Urinary bladder (tissue), 4 donors: ENCODE measurements around the gene POLR2L. TPM values are rescaled to one million over a fixed set of nuclear protein-coding genes. Genes with fewer than 3 reads are reported as not detected.

Experiments
- DNase-seq: peaks from one replicate; pipeline ENCODE4 v3.0.0-alpha.2; 2015; ENCODE audit errors: extremely low spot score
- H3K27ac ChIP-seq: one replicate; pipeline ENCODE4 v1.5.1; 2013; ENCODE audit warnings: low read depth, mild to moderate bottlenecking, moderate library complexity
- H3K36me3 ChIP-seq: one replicate; pipeline ENCODE4 v1.6.1; 2013; ENCODE audit warnings: mild to moderate bottlenecking, moderate library complexity; ENCODE audit not compliant: insufficient read depth
- H3K4me1 ChIP-seq: one replicate; pipeline ENCODE4 v1.6.1; 2013; ENCODE audit warnings: mild to moderate bottlenecking, moderate library complexity; ENCODE audit not compliant: insufficient read depth
- H3K4me3 ChIP-seq: one replicate; pipeline ENCODE4 v1.5.1; 2013; ENCODE audit warnings: low read depth, low read length
- WGBS: extraction: QIAGEN DNeasy Blood & Tissue Kit; methylation state at CpG from one replicate; pipeline ENCODE4 v1.1.7; 2013; 5-methylcytosine and 5-hydroxymethylcytosine counted together
- polyA plus RNA-seq: library from polyadenylated mRNA; stranded (reverse); fragments of 200-250 nt; gene quantifications from one replicate; pipeline ENCODE4 v1.2.3, GENCODE V29; 2013
- total RNA-seq: library from RNA; depleted of rRNA; stranded (reverse); fragments of >200 nt; gene quantifications from one replicate; pipeline ENCODE4 v1.2.3, GENCODE V29; 2014
- donor health status: healthy with polysubstance abuse.
- donor health status: healthy.

The POLR2L gene
- total and polyA plus RNA-seq, 2 donors = 21.7 to 148 TPM

DNA sequence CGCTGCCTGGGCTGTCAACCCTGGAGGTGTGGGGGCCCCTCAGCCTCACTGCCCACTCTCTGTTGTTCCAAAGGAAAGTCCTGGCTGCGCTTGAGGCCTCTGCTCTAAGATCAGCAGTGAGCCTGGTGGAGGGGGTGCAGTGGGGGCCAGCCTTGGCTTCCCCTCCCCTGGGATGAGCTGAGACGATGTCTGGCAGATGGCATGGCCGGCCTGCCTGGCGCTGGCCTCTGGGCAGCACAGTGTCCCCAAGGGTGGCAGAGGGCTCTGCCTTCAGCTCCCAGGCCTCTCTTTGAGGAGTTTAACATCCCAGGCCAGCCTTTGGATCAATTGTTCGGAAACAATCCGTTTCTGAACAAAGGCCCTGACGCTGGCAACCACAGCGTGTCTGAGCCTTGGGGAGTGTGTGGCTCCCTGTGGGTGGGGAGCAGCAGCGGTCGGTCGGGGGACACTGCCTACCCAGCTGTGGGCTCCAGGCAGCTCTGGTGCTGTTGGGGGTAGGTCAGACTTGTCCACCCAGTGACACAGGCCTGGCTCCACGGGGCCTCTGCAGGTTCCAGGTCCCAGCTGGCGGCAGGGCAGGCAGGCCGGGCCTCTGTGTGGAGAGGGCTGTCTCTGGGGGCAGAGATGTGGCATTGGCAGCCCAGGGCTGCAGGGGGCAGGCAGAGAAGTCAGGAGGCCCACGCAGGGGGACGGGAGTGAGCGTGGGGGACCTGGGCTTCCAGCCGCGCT is 12.4 kb upstream of the POLR2L start:
- DNase-seq = no peak
- Histone ChIP-seq H3K4me3 (no peak overlapping the region), H3K4me1 (no peaks in the 10 kb centered on the region), H3K36me3 (no peaks in the 10 kb centered on the region), H3K27ac (no peak overlapping the region)
- 80% methylated on average over 20 of the region's 20 CpGs for WGBS

DNA sequence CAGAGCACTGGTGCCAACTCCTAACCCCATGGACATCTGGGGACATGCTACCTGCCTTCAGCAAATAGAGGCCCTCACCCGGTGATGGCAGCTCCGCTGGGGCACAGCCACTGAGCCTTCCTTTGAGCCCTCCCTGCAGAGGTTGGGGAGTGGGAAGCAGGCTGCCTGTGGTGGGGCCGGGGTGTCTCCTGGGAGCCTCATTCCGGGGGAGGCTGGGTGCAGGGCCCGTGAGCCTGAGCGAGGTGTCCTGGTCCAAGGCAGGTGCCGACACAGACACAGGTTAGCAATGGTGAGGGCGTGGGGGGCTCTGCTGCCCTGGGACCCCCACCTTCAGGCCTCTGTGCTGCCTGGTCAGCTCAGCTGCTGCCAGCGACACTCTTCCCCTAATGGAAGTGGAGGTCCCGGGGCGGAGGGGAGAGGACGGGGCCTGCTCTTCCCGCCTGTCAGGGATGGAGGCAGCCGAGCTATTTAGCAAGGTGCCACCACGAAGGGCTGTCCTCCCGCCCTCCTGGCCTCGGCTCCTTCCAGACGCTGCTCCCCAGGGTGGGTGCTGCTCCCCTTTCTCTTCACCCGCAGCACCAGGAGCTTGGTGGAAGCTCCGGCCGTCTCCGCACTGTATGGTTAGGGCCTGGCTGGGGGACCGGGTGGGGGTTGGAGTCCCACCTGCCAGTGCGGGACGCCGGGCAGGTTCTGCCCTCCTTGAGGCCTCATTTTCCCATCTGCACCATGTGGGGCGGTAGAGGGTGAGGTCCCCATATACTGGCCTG is 11.5 kb upstream of the POLR2L start:
- Histone ChIP-seq H3K36me3 (no peaks in the 10 kb centered on the region), H3K27ac (no peak overlapping the region), H3K4me1 (no peaks in the 10 kb centered on the region), H3K4me3 (no peak overlapping the region)
- no peak for DNase-seq
- 90% methylated on average over 27 of the region's 27 CpGs for WGBS

GRCh38 chr11:852762-853161 is 10.4 kb upstream of the POLR2L start:
- WGBS = 79% methylated on average over 15 of the region's 15 CpGs
- no peak for DNase-seq
- Histone ChIP-seq H3K36me3 (no peaks in the 10 kb centered on the region), H3K4me3 (no peak overlapping the region), H3K27ac (no peak overlapping the region), H3K4me1 (no peaks in the 10 kb centered on the region)

DNA sequence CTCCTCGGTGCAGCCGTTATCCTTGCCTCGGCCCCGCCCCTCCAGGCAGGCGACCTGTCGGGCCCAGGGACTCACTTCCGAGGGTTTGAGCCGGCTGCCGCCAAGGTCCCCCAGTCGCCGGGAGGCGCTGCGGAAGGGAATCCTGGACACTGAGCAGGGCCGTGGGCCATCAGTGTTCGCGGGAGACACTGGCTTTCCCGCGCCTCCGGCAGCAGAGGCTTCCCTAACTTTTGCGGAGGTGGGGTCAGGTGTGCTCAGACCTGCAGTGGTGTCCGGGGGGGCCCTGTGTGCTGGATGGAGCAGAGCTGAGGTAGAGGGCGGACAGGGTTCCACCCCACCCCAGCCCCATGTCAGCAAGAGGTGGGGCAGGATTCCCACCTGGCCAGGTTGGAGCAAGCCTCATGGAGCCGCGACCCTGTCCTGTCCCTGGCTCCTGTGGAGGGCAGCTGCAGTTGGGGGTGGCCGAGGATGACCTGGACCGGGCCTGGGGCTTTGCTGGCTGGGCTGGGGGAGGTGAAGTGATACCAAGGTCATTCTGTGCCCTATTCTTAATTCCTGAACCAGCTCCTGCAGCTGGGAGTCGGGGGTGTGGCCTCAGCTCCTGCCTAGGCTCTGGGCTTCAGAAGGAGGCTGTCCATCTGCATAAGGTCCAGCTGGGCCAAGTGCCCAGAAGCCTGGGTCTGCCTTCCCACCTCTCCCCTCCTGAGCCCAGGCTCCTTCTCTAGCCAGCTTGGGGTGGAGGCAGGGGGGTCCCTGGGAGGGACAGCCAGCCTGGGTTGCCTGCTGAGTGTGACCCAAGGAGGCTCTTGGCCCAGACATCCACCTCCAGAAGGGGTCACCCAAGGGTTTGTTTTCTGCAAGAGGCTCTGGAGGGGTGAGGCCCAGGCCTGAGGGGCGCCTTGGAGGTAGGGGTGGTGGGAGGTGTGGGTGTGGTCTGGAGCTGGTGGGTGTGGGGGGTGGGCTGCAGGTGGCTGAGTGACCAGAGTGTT is 8.7 kb upstream of the POLR2L start:
- Histone ChIP-seq H3K4me3 (no peak overlapping the region), H3K36me3 (no peaks in the 10 kb centered on the region), H3K27ac (no peak overlapping the region), H3K4me1 (no peaks in the 10 kb centered on the region)
- 59% methylated on average over 28 of the region's 28 CpGs for WGBS
- DNase-seq = no peak

DNA sequence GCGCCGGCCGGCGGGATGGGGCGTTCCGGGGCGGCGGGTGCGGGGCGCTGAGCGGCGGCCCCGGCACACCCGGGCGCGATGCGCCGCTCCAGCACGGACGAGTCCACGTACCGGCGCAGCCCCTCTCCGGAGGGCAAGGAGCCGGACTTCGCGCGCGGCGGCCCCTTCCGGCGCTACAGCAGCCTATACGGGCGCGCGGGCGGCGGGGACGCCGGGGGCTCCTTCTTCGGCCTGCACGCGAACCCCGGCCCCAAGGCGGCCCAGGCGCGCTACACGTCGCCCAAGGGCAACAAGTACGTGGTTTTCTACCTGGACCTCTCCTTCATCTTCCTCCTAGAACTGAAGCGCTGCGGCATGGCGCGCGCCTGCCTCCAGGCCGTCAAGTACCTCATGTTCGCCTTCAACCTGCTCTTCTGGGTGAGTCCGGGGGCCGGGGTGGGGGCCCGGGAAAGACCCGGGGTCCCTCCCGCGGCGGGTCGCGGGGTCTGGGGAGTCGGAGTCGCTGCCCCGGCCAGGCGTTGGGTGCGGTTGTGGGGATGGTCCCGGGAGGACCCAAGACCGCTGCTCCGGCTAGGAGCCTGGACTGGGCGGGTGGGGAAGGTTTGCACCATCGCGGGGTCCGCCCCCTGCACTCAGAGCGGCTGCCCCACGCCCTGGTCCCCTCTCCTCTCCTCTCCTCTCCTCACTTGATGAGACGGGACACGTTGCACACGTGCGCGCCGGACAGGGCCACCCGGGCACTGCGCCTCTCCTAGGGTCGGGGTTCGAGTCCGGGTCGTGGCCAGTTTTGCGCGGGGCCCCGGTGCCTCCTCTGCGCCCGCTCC is 7.8 kb upstream of the POLR2L start:
- Histone ChIP-seq H3K4me1 (no peaks in the 10 kb centered on the region), H3K36me3 (no peaks in the 10 kb centered on the region), H3K4me3 (peak overlapping the region; percentile 48), H3K27ac (no peak overlapping the region)
- no peak for DNase-seq
- WGBS = 19% methylated on average over 97 of the region's 97 CpGs

GRCh38 chr11:849104-849824 is 6.9 kb upstream of the POLR2L start:
- Histone ChIP-seq H3K36me3 (no peaks in the 10 kb centered on the region), H3K4me1 (no peaks in the 10 kb centered on the region), H3K4me3 (peak overlapping the region; percentile 48), H3K27ac (no peak overlapping the region)
- WGBS = 4% methylated on average over 71 of the region's 71 CpGs
- DNase-seq = no peak

DNA sequence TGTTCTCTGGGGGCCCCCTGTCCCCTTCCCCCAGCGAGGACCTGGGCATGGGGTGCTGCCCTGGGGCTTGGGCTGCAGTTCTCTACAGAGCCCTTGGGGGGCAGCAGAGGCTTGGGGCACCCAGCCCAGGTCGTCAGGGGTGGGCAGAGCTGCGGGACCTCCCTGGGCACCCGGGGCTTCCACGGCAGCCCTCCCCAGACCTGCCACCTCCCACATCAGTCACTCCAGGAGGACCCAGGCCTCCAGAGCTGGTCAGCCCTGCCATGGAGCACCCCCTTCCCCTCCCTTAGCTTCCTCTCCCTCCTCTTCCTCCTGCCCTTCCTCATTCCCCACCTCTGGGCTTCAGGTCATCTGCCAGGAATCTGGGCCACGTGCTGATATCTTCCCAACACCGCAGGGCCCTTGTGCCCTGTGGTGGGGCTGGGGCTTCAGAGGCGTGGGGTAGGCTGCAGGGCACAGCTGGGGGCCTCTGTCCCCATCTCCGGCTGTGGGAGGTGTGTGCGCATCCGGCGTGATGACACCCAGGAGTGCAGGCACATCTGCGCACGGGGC is 6.1 kb upstream of the POLR2L start:
- DNase-seq = no peak
- Histone ChIP-seq H3K27ac (no peak overlapping the region), H3K4me1 (no peaks in the 10 kb centered on the region), H3K36me3 (no peaks in the 10 kb centered on the region), H3K4me3 (peak overlapping the region; percentile 3)
- 37% methylated on average over 14 of the region's 14 CpGs for WGBS

DNA sequence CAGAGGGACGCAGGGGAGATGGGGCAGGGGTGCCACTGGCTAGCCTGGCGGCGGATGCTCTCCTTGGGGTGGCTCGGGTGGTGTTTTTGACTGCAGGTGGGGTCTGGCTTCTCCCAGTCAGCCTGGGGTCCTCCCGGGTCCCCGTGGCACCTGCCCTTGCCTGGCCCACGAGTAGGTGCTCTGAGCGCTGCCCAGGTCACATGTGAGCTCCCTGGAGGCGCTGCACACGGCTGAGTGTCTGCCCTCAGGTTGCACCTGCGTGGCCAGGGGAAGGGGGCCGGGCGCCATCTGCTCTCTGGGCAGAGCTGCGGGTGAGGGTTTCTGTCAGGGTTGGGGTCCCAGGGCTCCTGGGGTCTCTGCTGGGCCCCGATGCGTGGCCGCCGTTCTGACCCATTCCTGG is 5.5 kb upstream of the POLR2L start:
- no peak overlapping the region for H3K4me3 ChIP-seq
- DNase-seq = no peak
- H3K27ac ChIP-seq = no peak overlapping the region
- H3K36me3 ChIP-seq = no peaks in the 10 kb centered on the region
- WGBS = 89% methylated on average over 18 of the region's 18 CpGs
- no peaks in the 10 kb centered on the region for H3K4me1 ChIP-seq

GRCh38 chr11:846496-847098 is 4.3 kb upstream of the POLR2L start:
- no peaks in the 10 kb centered on the region for H3K4me1 ChIP-seq
- no peak for DNase-seq
- H3K4me3 ChIP-seq = no peak overlapping the region
- no peak overlapping the region for H3K27ac ChIP-seq
- no peaks in the 10 kb centered on the region for H3K36me3 ChIP-seq
- WGBS = 74% methylated on average over 11 of the region's 11 CpGs

DNA sequence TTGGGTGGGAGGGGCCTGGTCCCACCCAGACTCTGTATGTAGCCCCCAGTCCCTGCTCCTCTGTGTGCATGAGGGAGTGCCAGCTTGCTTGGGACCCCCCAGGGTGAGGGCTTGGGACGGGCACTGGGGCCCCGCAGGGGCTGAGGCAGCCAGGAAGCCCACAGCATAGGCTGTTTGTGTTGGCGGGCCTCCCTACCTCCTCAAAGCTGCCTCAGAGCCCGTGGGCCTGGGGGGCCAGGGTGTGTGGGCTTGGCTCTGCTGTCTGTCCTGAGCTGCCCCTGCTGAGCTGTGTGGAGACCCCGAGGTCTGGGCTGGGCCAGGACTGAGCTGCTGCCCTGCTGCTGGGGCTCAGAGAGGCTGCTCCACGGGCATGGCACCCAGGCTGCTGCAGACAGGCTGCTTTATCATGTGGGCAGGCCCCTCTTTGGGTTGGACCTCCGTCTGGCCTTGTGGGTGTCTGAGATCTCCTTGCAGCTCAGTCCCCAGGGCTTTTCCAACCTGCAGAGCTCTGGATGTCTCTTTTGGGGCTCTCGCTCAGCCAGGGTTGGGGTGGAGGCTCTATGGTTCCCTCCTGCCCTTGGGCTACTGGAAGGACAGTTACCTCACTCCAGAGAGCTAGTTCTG is 3.7 kb upstream of the POLR2L start:
- Histone ChIP-seq H3K36me3 (no peaks in the 10 kb centered on the region), H3K4me1 (no peaks in the 10 kb centered on the region), H3K4me3 (no peak overlapping the region), H3K27ac (no peak overlapping the region)
- 60% methylated on average over 8 of the region's 8 CpGs for WGBS
- no peak for DNase-seq

- peak overlapping the region; percentile 89 for H3K4me3 ChIP-seq
- H3K27ac ChIP-seq = peak overlapping the region; percentile 81
- H3K4me1 ChIP-seq = no peaks in the 10 kb centered on the region
- peak; percentile 78 for DNase-seq
- H3K36me3 ChIP-seq = no peaks in the 10 kb centered on the region
- 24% methylated on average over 31 of the region's 31 CpGs for WGBS
These were observed 2.6 kb upstream of the POLR2L start for GRCh38 chr11:844693-845644.
